Measurements from ENCODE around the gene CPNE9. TPM values are rescaled to one million over a fixed set of nuclear protein-coding genes. Genes with fewer than 3 reads are reported as not detected.

Gene CPNE9
- total and polyA plus RNA-seq, 8 donors, result 0.15 to 0.40 (median 0.25) TPM; not detected in 2

DNA sequence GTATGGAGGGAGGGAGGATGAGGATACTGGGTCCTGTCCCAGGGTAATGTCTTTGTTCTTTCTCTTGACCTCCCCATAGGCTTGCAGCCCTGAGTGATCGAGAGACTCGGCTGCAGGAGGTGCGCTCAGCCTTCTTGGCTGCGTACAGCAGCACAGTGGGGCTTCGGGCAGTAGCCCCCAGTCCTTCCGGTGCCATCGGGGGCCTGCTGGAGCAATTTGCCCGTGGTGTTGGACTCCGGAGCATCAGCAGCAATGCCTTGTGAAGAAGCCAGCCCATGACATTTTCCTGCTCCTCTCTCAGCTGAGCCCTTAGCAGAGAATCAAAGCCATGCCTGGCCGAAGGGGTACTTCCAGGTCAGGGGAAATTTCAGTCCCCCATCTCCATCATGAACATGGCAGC, 1.9 kb upstream of the CPNE9 start:
- DNase-seq (no peak), ATAC-seq (no peak)
- Histone ChIP-seq H3K27ac (no peak overlapping the region), H3K9me3 (no peaks in the 10 kb centered on the region), H3K36me3 (peaks cover 0 to 67% of the 10 kb centered on the region in 2 donors), H3K4me1 (peaks cover 10 to 15% of the 10 kb centered on the region in 2 donors), H3K27me3 (peaks cover 11 to 29% of the 10 kb centered on the region in 2 donors), H3K4me3 (no peak overlapping the region)
- TF ChIP-seq, protein P1, sequence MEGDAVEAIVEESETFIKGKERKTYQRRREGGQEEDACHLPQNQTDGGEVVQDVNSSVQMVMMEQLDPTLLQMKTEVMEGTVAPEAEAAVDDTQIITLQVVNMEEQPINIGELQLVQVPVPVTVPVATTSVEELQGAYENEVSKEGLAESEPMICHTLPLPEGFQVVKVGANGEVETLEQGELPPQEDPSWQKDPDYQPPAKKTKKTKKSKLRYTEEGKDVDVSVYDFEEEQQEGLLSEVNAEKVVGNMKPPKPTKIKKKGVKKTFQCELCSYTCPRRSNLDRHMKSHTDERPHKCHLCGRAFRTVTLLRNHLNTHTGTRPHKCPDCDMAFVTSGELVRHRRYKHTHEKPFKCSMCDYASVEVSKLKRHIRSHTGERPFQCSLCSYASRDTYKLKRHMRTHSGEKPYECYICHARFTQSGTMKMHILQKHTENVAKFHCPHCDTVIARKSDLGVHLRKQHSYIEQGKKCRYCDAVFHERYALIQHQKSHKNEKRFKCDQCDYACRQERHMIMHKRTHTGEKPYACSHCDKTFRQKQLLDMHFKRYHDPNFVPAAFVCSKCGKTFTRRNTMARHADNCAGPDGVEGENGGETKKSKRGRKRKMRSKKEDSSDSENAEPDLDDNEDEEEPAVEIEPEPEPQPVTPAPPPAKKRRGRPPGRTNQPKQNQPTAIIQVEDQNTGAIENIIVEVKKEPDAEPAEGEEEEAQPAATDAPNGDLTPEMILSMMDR (IDR thresholded peaks at IDR 0.05), result no peak
- intact Hi-C loops (cut with DNase I), result no loop called here

DNA sequence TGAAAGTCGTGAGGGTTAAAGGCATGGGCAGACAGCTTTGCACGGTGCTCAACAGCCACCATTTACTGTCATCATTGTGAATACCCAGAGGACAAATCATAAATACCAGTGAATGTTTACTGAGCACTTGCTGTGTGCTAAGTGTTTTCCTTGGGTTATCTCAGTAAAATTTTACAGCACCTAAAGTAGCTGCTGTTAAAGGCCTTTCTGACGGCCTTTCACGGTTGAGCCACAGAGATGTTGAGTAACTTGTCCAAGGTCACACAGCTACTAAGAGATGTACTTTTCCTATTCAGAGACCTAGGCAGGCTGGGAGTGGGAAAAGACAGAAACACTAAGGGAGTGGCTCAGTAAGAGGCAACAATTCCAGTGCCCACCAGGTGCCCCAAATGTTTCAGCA, 393 bp upstream of the CPNE9 start:
- no peaks in the 10 kb centered on the region for H3K9me3 ChIP-seq
- H3K4me3 ChIP-seq, result no peak overlapping the region
- peaks cover 10 to 15% of the 10 kb centered on the region in 2 donors for H3K4me1 ChIP-seq
- ATAC-seq (no peak), DNase-seq (no peak)
- H3K27me3 ChIP-seq, result peaks cover 11 to 29% of the 10 kb centered on the region in 2 donors
- no peak overlapping the region for H3K27ac ChIP-seq
- TF ChIP-seq, protein P1 (IDR thresholded peaks at IDR 0.05), result no peak
- peaks cover 0 to 52% of the 10 kb centered on the region in 2 donors for H3K36me3 ChIP-seq
- intact Hi-C loops (cut with DNase I), result no loop called here

DNA sequence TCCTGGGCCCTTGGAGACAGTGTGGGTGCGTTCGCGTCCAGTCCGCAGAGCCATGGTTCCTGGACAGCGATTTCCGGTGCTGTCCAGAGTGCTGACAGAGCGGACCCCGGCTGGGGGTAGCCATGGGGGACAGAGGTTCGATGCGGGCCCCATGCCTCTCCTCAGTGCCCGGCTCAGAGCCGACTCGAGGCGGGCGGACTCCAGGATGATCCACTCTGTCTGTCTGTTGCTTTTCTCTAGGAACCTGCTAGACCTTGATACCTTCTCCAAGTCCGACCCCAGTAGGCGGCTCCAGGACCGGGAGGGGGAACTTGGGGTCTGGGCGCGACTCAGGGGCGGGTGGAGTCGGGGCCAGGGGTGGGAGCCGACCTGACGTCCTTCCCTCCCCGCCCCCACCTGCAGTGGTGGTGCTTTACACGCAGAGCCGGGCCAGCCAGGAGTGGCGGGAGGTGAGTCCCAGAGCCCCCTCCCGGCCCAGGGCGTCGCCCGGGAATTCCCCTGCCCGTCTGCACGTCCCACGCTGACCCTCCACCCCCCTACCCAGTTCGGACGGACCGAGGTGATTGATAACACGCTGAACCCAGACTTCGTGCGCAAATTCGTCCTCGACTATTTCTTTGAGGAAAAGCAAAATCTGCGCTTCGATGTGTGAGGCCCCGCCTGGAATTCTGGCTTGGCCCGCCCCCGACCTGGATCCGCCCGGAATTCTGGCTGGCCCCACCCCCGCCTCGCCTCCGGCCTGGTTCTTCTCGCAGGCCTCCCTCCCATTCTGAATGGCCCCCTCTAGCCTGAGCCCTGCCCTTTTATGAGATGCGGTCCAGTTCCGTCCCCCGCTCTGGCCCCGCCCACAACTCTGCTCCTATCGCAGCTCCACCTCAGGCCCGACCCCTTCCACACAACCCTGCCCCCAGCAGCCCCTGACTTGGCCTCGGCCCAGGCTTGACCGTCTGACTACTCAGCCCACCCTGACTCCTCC, 1.0 kb downstream of the CPNE9 start:
- Histone ChIP-seq H3K27ac (no peak overlapping the region), H3K27me3 (peaks cover 11 to 29% of the 10 kb centered on the region in 2 donors), H3K36me3 (peaks cover 0 to 38% of the 10 kb centered on the region in 2 donors), H3K9me3 (no peaks in the 10 kb centered on the region), H3K4me1 (peaks cover 10 to 15% of the 10 kb centered on the region in 2 donors), H3K4me3 (peak overlapping the region in 1 of 2 donors; percentile 32)
- ATAC-seq (peak; percentile 84), DNase-seq (peak in 2 of 4 donors; percentile 31 to 46)
- intact Hi-C loops (cut with DNase I), result no loop called here
- TF ChIP-seq, protein P1 (IDR thresholded peaks at IDR 0.05), result no peak

DNA sequence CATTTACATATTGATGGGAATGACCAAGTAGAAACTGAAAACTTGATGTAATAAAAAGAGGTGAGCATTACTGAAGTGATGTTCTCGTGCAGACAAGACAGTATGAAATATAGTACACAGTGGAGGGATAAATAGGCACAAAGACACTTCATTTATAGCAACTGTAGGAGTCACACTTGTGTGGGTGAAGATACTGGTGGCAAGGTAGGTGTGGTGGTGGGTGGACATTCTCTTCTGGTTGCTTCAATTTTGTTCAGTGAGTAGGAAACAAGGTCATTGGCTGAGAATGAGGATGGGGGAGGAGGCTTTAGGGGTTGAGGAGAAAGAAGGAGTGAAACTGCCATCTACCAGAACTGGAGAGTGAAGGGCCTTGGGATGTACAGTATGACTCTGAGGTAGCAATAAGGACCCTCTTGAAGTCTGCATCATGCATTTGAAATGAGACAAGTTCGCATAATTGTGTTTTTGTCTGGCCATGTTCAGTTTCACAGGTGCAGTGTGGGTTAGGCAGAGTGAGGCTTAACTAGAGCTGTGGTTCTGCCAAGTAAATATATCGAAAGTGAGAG, 6.6 kb downstream of the CPNE9 start:
- Histone ChIP-seq H3K36me3 (no peaks in the 10 kb centered on the region), H3K4me1 (peaks cover 0 to 4% of the 10 kb centered on the region in 2 donors), H3K4me3 (no peak overlapping the region), H3K9me3 (no peaks in the 10 kb centered on the region), H3K27me3 (peaks cover 0 to 5% of the 10 kb centered on the region in 2 donors), H3K27ac (no peak overlapping the region)
- intact Hi-C loops (cut with DNase I), result no loop called here
- ATAC-seq (no peak), DNase-seq (no peak)
- TF ChIP-seq, protein P1 (IDR thresholded peaks at IDR 0.05), result no peak

DNA sequence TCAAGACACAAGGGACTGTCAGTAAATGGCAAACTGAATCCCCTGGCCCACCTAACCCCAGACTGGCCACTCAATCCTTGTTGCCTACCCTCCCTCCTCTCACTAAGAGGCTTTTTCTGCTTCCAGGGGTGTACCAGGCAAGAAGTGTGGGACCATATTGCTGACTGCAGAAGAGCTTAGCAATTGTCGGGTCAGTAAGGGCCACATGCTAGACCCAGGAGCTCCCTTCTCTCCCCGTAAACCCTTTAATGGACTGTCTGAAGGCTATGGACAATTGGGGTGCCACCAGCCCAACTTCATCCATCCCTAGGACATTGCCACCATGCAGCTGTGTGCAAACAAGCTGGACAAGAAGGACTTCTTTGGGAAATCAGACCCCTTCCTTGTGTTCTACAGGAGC, 8.8 kb downstream of the CPNE9 start:
- intact Hi-C loops (cut with DNase I), result no loop called here
- TF ChIP-seq, protein P1 (IDR thresholded peaks at IDR 0.05), result no peak
- H3K4me3 ChIP-seq, result no peak overlapping the region

More for the DNA sequence above, 8.8 kb downstream of the CPNE9 start:
- no peaks in the 10 kb centered on the region for H3K9me3 ChIP-seq
- no peaks in the 10 kb centered on the region for H3K27me3 ChIP-seq
- DNase-seq, result no peak
- H3K4me1 ChIP-seq, result peaks cover 0 to 16% of the 10 kb centered on the region in 2 donors
- no peak for ATAC-seq
- H3K36me3 ChIP-seq, result no peaks in the 10 kb centered on the region
- no peak overlapping the region for H3K27ac ChIP-seq
